ENCODE results near the gene NAGPA. TPM values are rescaled to one million over a fixed set of nuclear protein-coding genes. Genes with fewer than 3 reads are reported as not detected.

Gene NAGPA
- total and polyA plus RNA-seq, 10 of the 15 experiments (the other 5 are each of a cell fraction or from before 2014, with no cell fraction given) = 0.03 to 11.6 (median 6.6) TPM

DNA sequence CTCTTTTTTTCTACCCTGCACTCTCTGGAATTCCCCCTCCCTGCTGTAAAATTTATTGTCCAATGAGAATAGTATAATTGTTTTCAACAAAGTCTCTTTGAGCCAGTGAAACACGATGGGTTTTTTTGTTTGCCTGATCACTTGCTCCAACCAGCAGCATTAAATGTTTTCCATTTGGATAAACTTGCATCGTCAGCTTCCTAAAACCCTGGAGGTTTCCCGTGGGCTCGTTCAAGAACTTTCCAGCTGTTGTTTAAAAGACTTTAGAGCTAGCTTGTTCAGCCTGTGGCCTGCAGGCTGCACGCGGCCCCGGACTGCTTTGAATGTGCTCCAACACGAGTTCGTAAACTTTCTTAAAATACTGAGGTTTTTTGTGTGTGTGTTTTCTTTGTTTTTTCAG lies 14.9 kb downstream of the NAGPA start:
- Histone ChIP-seq H3K27ac (ENCODE audit: control insufficient read depth, insufficient read depth) (no peak overlapping the region), H3K79me2 (ENCODE audit: control insufficient read depth, insufficient read depth, low read length) (no peaks in the 10 kb centered on the region), H3K4me1 (ENCODE audit: control insufficient read depth, insufficient read depth, low read length) (no peaks in the 10 kb centered on the region), H3K9me3 (replicated peaks; ENCODE audit: control insufficient read depth, insufficient read depth, low read length) (no peaks in the 10 kb centered on the region), H3K9ac (ENCODE audit: control insufficient read depth, insufficient read depth, low read length) (no peak overlapping the region), H3K36me3 (ENCODE audit: control insufficient read depth in 2 of 2, insufficient read depth in 2 of 2, low read length in 1 of 2) (no peaks in the 10 kb centered on the region), H2AFZ (ENCODE audit: control insufficient read depth, low read depth, low read length) (no peak overlapping the region), H3K4me3 (no peak overlapping the region), H3K4me2 (ENCODE audit: control insufficient read depth, insufficient read depth) (no peak overlapping the region), H4K20me1 (ENCODE audit: control insufficient read depth, insufficient read depth) (no peaks in the 10 kb centered on the region), H3K27me3 (replicated peaks in 1 of 2; ENCODE audit: control insufficient read depth in 2 of 2, insufficient read depth in 2 of 2, low read length in 1 of 2) (no peaks in the 10 kb centered on the region)
- intact Hi-C loops (cut with micrococcal nuclease; ENCODE audit: unreplicated experiment) (no loop called here), in situ Hi-C loops (cut with MboI) (no loop called here)
- SMC1A ChIA-PET (ENCODE audit: uncharacterized antibody, unreplicated experiment) = no interaction called here
- BruUV-seq (replicated peaks) = no TSS peak
- ATAC-seq = no peak
- RAD21 ChIA-PET (ENCODE audit: unreplicated experiment) = no interaction called here
- no peak for FAIRE-seq
- POLR2A ChIA-PET = no interaction called here
- TF ChIP-seq RFX5 (IDR thresholded peaks at IDR 0.05; ENCODE audit: low read depth, low read length) (no peak), TCF12 (IDR thresholded peaks at IDR 0.05; ENCODE audit: low read depth, low read length) (no peak), POLR2AphosphoS5 (IDR thresholded peaks at IDR 0.05; ENCODE audit: low read length) (no peak), CHD4 (IDR thresholded peaks at IDR 0.05) (no peak), PML (IDR thresholded peaks at IDR 0.05; ENCODE audit: low read length) (no peak), STAT1 (conservative IDR thresholded peaks at IDR 0.05) (no peak), EED (IDR thresholded peaks at IDR 0.05; ENCODE audit: low read depth) (no peak), ZSCAN29 (IDR thresholded peaks at IDR 0.05) (no peak), NR2F1 (conservative IDR thresholded peaks at IDR 0.05) (no peak), JUNB (IDR thresholded peaks at IDR 0.05) (no peak), RB1 (IDR thresholded peaks at IDR 0.05; ENCODE audit: borderline replicate concordance) (no peak), MYC (IDR thresholded peaks at IDR 0.05; ENCODE audit: insufficient read depth, insufficient read length, insufficient replicate concordance, low read length, severe bottlenecking) (no peak), CHD1 (IDR thresholded peaks at IDR 0.05; ENCODE audit: low read depth, low read length) (no peak), IRF5 (IDR thresholded peaks at IDR 0.05; ENCODE audit: borderline replicate concordance) (no peak)
- TF ChIP-seq, protein P1, sequence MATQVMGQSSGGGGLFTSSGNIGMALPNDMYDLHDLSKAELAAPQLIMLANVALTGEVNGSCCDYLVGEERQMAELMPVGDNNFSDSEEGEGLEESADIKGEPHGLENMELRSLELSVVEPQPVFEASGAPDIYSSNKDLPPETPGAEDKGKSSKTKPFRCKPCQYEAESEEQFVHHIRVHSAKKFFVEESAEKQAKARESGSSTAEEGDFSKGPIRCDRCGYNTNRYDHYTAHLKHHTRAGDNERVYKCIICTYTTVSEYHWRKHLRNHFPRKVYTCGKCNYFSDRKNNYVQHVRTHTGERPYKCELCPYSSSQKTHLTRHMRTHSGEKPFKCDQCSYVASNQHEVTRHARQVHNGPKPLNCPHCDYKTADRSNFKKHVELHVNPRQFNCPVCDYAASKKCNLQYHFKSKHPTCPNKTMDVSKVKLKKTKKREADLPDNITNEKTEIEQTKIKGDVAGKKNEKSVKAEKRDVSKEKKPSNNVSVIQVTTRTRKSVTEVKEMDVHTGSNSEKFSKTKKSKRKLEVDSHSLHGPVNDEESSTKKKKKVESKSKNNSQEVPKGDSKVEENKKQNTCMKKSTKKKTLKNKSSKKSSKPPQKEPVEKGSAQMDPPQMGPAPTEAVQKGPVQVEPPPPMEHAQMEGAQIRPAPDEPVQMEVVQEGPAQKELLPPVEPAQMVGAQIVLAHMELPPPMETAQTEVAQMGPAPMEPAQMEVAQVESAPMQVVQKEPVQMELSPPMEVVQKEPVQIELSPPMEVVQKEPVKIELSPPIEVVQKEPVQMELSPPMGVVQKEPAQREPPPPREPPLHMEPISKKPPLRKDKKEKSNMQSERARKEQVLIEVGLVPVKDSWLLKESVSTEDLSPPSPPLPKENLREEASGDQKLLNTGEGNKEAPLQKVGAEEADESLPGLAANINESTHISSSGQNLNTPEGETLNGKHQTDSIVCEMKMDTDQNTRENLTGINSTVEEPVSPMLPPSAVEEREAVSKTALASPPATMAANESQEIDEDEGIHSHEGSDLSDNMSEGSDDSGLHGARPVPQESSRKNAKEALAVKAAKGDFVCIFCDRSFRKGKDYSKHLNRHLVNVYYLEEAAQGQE (IDR thresholded peaks at IDR 0.05; ENCODE audit: low read depth, low read length) = no peak
- 39% methylated on average over 9 of the region's 9 CpGs for WGBS (ENCODE audit: insufficient coverage, insufficient replicate concordance, low lambda C conversion rate, missing lambda C conversion rate)
- no peak for DNase-seq (ENCODE audit: low read depth, low spot score)
- CTCF ChIA-PET = no interaction called here

Data from GM12878 (cell line).